ENCODE results near the gene XPO5.

XPO5 gene

GRCh38 chr6:43500921-43501320, 74.9 kb downstream of the XPO5 start:
- no peak for TF ChIP-seq REST (IDR thresholded peaks at IDR 0.05; ENCODE audit: insufficient read depth in 1 of 2, low read depth in 2 of 2, low read length in 2 of 2)
- no peak for TF ChIP-seq SIN3A (IDR thresholded peaks at IDR 0.05; ENCODE audit: borderline replicate concordance, insufficient read depth, low read length)
- TF ChIP-seq POLR2AphosphoS5 (IDR thresholded peaks at IDR 0.05; ENCODE audit: low read depth, low read length), result no peak
- no peak for TF ChIP-seq TAF1 (IDR thresholded peaks at IDR 0.05; ENCODE audit: borderline replicate concordance, insufficient read depth, low read length)
- no peak for TF ChIP-seq FOXP2 (optimal IDR thresholded peaks at IDR 0.05; ENCODE audit: borderline replicate concordance, extremely low read depth, extremely low read length, insufficient read depth)

- TF ChIP-seq POLR2AphosphoS5 (IDR thresholded peaks at IDR 0.05; ENCODE audit: low read depth, low read length) (no peak), SIN3A (IDR thresholded peaks at IDR 0.05; ENCODE audit: borderline replicate concordance, insufficient read depth, low read length) (peak; percentile 62; the same call in 1 of the 2 replicates), FOXP2 (optimal IDR thresholded peaks at IDR 0.05; ENCODE audit: borderline replicate concordance, extremely low read depth, extremely low read length, insufficient read depth) (peak; percentile 32), TAF1 (IDR thresholded peaks at IDR 0.05; ENCODE audit: borderline replicate concordance, insufficient read depth, low read length) (peak; percentile 14; the same call in 1 of the 2 replicates), REST (IDR thresholded peaks at IDR 0.05; ENCODE audit: insufficient read depth in 1 of 2, low read depth in 2 of 2, low read length in 2 of 2) (peak in 1 of 2 experiments; percentile 69; a peak in 1 of 4 replicates)
Measured at GRCh38 chr6:43499028-43499815, 76.6 kb downstream of the XPO5 start.

- no peak for TF ChIP-seq SIN3A (IDR thresholded peaks at IDR 0.05; ENCODE audit: borderline replicate concordance, insufficient read depth, low read length)
- no peak for TF ChIP-seq FOXP2 (optimal IDR thresholded peaks at IDR 0.05; ENCODE audit: borderline replicate concordance, extremely low read depth, extremely low read length, insufficient read depth)
- no peak for TF ChIP-seq POLR2AphosphoS5 (IDR thresholded peaks at IDR 0.05; ENCODE audit: low read depth, low read length)
- no peak for TF ChIP-seq REST (IDR thresholded peaks at IDR 0.05; ENCODE audit: insufficient read depth in 1 of 2, low read depth in 2 of 2, low read length in 2 of 2)
Measured at GRCh38 chr6:43497689-43498088, 78.1 kb downstream of the XPO5 start.

GRCh38 chr6:43497129-43497396, 78.8 kb downstream of the XPO5 start:
- TF ChIP-seq TAF1 (IDR thresholded peaks at IDR 0.05; ENCODE audit: borderline replicate concordance, insufficient read depth, low read length) (no peak), SIN3A (IDR thresholded peaks at IDR 0.05; ENCODE audit: borderline replicate concordance, insufficient read depth, low read length) (no peak), FOXP2 (optimal IDR thresholded peaks at IDR 0.05; ENCODE audit: borderline replicate concordance, extremely low read depth, extremely low read length, insufficient read depth) (no peak), POLR2AphosphoS5 (IDR thresholded peaks at IDR 0.05; ENCODE audit: low read depth, low read length) (no peak), REST (IDR thresholded peaks at IDR 0.05; ENCODE audit: insufficient read depth in 1 of 2, low read depth in 2 of 2, low read length in 2 of 2) (no peak)

Data from PFSK-1 (cell line).